COLO668 (cell line): ENCODE measurements around the gene OR2B2.
A peak's percentile ranks its signal among the peaks of the same experiment; 100 is the strongest.
"Not testable (repeated sequence)": the region's sequence is repeated elsewhere in the genome, so short reads cannot be mapped to it uniquely, and the experiment has no call there.

ENCODE experiments used
- DNase-seq: peaks from one replicate; lab custom pipeline; 2025; ENCODE audit not compliant: unreplicated experiment; lab: John Stamatoyannopoulos, UW

OR2B2 gene

DNA sequence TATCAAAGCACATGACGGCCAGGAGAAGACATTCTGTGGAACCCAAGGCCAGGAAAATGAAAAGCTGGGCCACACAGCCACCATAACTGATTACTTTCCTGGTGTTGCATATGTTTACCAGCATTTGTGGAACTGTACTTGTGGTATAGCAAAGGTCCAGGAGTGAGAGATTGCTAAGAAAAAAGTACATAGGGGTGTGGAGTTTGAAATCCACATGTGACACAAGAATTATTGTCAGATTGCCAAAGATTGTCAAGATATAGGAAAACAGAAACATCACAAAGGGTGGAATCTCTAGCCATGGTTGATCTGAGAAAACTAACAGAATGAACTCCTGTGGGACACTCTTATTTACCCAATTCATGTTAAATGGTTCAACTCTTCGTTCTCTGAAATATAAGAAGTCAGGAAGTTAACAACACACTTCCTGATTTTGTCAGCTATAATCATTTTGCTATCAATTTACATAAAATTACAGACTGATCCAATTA lies at the start of gene OR2B2:
Gene OR2B2, minus strand, starts transcription at position 441 of the 491 bp plus-strand sequence. Its CDS starts 77 bp downstream, at position 364.
- DNase-seq, result no peak

DNA sequence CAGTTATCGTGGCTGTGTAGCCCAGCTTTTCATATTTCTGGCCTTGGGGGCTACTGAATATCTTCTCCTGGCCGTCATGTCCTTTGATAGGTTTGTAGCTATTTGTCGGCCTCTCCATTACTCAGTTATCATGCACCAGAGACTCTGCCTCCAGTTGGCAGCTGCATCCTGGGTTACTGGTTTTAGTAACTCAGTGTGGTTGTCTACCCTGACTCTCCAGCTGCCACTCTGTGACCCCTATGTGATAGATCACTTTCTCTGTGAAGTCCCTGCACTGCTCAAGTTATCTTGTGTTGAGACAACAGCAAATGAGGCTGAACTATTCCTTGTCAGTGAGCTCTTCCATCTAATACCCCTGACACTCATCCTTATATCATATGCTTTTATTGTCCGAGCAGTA lies 45.3 kb upstream of the OR2B2 start:
- no peak for DNase-seq

DNA sequence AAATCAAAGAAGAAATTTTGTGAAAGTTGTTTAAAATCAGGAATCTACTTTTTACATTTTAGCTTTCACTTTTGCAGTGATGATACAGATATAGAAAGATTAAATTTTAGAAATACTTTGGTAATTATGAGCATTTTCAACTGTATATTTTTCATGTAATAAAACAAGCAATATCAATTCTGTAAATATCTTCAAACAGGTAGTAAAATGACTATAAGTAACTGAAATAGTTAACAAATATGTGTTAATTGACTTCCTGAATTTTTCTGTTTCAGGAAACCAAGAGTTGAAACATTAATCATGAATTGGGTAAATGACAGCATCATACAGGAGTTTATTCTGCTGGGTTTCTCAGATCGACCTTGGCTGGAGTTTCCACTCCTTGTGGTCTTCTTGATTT lies 44.7 kb upstream of the OR2B2 start, which contains the start of gene OR2B6:
Gene OR2B6, plus strand, starts transcription at position 301 of the 400 bp plus-strand sequence. Its CDS starts 0 bp downstream, at position 301.
- DNase-seq, result no peak

DNA sequence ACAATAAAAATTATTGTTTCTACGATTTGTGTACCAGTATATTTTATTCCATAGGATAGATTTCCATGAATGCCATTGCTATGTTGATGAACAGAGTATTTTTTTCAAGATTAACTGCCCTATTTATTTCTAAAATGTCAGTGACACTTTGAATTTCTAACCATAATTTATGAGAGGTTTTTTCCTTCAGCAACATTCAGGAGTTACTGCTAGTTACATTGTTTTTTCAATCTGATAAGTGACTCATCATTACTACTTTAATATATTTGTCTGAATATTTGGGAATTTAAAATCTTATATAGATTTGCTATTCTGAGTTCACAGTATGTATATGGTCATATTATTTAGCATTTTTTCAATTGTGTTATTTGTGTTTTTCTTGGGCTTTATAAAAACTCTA lies 38.8 kb upstream of the OR2B2 start:
- DNase-seq, result no peak

DNA sequence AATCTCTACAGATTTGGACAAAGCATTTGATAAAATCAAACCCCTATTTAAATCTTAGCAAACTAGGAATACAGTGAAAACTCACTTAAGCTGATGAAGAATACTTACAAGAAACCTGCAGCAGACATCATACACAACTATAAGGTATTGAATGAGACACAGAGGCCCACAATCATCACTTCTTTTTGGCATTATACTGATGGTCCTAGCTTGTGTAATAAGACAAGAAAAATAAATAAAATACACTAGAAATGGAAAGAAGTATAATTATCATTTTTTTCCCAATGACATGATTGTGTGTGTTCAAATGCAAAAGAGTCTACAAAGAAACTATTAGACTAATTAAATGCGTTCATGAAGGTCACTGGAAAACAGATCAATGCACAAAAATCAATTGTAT lies 36.0 kb upstream of the OR2B2 start:
- no peak for DNase-seq

DNA sequence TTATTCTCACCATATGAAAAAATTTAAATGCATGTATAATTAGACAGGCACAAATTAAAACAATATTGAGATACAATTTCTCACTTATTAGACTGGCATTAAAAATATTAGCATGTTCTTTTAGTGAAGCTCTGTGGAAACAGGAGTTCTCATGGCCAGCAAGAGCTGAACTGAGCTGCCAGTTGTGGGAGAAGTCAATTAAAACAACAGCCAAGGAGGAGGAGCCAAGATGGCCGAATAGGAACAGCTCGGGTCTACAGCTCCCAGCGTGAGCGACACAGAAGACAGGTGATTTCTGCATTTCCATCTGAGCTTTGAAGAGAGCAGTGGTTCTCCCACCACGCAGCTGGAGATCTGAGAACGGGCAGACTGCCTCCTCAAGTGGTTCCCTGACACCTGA lies 30.9 kb upstream of the OR2B2 start:
- DNase-seq, result not testable (repeated sequence)

DNA sequence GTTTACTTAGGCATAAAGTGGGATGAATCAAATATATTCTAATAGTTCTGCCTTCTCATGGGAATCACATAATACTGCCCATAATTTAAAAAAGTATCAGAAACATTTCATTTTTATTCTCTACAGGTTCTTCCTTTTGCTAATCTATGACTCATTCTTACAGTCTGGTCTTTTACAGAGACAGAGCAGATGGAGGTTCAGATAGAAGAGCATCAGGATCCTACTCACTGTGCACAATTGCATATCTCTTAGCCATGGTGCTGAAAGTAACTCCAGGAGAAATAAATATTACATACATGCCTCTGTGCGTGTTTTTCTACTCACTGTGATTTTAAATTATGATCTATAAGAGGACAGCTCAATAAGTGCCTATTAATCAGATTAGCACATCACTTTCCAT lies 28.6 kb upstream of the OR2B2 start:
- no peak for DNase-seq

DNA sequence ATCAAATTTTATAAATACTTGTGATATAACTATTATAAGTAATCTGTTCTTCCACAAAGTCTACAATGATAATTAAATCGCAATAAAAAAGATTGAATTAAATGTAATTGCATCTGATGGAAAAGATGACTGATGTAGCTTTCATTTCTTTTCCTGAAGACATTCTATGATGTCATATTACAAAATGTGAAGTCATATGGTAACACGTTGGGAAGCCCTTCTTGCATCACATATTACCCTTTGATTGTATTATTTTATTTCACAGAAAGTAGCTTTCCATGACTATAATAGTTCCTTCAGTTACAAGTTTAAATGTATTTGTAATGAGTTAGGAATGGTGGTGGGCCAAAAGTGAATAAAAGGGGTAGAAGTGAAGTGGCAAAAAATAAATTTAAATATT lies 19.0 kb upstream of the OR2B2 start:
- no peak for DNase-seq

DNA sequence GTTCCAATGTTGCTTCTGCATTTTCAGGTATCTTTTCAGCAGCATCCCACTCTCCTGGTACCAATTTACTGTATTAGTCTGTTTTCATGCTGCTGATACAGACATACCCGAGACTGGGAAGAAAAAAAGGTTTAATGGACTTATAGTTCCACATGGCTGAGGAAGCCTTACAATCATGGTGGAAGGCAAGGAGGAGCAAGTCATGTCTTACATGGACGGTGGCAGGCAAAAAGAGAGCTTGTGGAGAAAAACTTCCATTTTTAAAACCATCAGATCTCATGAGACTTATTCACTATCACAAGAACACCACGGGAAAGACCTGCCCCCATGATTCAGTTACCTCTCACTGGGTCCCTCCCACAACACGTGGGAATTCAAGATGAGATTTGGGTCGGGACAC lies 17.7 kb upstream of the OR2B2 start:
- DNase-seq, result not testable (repeated sequence)

DNA sequence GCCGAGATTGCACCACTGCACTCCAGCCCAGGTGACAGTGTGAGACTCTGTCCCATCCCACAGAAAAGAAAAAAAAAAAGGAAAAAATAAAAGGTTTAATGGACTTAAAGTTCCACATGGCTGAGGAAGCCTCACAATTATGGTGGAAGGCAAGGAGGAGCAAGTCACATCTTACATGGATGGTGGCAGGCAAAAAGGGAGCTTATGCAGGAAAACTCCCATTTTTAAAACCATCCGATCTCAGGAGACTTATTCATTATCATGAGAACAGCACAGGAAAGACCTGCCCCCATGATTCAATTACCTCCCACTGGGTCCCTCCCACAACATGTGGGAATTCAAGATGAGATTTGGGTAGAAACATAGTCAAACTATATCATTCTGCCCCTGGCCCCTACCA lies 15.8 kb upstream of the OR2B2 start:
- DNase-seq, result not testable (repeated sequence)

DNA sequence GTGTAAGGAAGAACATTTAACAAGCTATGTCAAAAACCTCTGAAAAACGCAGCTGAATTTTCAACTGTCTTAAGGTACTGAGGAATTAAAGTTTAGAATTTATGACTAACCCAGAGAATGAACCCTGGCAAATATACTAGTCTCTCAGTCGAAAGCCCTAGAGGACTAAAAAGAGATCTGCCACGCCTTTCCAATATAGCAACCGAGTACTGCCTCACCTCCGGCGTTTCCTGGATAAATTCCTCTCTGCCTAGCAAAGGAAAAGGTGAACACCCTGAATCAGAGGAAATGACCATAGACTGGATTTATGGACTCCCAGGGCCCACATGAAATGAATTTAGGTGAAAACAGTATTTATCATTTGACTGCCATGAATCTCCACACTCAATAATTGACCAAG lies 12.0 kb upstream of the OR2B2 start:
- DNase-seq, result no peak

DNA sequence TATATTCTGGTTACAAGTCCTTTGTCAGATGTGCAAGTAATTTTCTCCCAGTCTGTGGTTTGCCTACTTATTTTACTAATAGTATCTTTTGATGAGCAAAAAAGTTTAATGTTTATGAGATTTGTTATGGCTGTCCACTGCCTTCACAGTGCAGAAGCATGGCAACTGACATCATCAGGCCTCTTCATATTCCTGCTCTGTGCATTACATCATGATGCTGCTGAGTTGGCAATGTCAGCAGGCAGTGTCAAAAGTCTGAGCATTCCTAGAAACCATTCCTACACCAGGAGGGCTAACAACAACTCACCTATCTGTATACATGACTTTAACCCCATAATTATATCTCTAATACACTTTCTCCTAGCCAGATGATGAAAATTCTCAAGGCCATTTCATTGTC lies 10.8 kb upstream of the OR2B2 start:
- no peak for DNase-seq

DNA sequence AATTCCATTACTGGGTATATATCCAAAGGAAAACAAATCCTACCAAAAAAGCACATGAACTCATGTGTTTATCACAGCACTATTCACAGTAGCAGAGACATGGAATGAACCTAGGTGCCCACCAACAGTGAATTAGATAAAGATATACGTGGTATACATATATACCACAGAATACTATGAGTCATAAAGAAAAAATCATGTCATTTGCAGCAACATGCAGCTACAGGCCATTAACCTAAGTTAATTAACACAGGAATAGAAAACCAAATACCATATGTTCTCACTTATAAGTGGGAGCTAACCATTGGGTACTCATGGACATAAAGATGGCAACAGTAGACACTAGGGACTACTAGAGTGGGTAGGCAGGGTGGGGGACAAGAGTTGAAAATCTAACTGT lies 4.2 kb downstream of the OR2B2 start:
- no peak for DNase-seq

DNA sequence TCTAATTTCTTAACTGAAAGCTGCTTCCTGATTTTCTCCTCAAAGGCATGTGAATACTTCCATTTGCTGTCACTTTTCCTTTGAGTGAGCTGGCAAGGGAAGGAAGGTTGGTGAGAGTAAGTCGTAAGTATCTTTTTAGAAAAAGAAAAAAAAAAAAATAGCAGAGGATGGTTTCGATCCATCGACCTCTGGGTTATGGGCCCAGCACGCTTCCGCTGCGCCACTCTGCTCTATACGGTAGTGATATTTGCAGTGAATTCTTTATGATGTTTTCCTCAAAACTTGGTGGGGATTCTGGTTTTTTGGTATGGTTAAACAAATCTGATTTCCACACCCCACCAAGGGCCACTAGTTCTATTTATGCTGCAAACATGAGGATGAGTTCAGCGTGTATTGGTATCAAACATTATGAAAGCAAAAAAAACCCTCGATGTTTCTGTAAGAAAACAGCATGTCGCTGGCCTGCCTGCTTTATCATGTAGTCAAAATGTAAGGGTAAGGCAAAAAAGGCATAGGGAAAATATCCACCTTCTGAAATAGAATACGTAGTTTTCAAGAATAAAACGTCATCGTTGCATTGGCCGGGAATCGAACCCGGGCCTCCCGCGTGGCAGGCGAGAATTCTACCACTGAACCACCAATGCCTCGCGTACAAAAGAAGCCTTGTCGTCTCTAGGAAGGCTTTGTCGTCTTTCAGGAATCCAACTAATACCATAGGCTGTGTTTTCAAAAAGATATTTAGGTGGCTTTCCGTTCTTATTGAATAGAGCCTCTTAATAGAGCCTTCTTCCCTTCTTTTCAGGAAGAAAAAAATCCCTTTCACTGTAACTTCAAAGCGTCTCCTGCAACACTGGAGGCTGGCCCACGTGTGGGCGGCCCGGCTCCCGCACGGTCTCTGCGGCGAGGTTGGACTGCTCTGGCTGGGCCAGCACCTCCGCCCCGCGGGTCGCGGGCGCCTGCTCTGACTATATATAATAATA lies 9.6 kb downstream of the OR2B2 start:
- DNase-seq, result peak; percentile 59

DNA sequence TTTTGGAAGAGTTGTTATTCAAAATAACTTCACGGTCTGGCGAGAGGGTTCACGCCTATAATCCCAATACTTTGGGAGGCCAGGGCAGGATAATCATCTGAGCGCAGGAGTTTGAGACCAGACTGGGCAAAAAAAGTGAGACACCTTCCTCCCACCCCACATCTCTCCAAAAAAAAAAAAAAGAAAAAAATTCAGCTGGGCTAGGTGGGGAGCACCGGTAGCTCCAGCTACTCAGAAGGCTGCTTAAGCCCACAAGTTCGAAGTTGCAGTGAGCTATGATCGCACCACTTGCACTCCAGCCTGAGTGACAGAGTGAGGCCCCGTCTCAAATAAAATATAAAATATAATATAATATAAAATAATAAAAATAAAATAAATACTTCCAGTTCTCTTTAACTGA lies 10.4 kb downstream of the OR2B2 start:
- no peak for DNase-seq

DNA sequence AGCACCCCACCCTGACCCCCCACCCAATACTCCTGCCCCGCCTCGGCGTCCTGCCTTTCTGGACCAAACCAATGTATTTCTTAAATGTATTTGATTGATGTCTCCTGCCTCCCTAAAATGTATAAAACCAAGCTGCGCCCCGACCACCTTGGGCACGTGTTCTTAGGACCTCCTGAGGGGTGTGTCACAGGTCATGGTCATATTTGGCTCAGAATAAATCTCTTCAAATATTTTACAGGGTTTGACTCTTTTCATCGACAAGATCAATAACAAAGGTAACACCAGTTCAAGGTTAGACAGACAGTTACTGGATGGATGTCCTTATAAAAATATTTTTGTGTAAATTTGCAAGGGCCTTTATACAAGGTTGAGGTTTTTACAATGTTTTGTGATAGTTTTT lies 12.0 kb downstream of the OR2B2 start:
- not testable (repeated sequence) for DNase-seq

DNA sequence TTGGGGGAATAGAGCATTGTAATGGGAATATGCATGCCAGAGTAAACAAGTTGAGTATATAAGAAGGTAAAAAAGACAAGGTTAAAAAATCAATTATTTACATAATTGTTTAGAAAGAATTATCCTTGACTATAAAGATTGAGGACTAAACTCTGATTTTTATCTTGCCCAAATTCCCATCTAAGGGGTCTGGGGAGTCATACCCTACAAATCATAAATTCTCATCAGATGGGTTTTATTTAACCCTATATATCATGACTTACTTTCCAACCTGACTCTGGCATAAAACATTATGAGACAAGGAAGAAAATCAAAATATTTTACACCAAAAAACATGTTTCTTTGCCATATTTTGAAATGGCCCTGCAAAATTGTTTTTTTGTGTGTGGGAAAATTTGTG lies 12.7 kb downstream of the OR2B2 start:
- no peak for DNase-seq

DNA sequence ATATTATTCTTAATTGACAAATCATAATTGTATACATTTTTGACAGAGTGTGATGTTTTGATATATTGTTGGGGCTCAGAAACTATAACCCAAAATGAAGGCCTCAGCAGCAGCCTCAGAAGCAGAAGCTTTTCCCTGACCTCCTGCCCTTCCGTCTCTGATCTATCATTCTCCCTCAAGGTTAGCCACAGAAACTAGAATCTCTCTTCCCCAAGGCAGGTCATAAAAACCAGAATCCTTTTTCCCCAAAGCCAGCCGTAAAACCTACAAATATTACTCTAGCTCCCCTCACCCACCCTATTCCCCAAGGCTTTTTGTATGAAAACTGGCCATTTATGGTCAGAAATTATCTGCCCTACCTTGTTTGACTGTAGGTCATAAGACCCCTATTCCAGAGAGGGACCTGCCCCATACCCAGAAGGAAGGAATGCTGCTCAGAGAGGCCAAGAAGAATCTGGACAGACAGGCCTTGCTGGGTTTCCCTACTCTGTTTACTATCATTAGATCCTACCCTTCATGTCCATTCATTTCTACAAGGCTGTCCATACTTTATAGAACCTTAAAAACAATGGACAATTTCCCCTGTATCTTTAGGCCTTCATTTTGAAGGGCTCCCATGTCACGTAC lies 14.5 kb downstream of the OR2B2 start:
- DNase-seq, result no peak

DNA sequence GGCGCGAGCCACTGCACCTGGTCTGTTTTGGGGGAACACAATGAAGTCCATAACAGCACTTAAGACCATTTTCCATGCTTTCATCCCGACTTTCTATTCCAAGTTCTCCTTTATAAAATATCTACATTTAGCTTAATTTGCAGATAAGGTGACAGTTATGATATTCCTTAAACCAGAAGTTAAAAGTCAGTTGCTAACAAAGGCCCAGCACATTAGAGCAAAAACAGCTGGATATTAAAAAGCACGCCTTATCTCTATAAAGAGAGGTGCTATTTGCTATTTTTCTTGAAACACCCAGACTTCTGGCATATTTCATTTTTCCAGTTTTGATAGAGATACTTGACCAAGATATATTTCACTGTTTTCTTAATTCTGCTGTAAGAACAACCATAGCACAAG lies 15.8 kb downstream of the OR2B2 start:
- no peak for DNase-seq

DNA sequence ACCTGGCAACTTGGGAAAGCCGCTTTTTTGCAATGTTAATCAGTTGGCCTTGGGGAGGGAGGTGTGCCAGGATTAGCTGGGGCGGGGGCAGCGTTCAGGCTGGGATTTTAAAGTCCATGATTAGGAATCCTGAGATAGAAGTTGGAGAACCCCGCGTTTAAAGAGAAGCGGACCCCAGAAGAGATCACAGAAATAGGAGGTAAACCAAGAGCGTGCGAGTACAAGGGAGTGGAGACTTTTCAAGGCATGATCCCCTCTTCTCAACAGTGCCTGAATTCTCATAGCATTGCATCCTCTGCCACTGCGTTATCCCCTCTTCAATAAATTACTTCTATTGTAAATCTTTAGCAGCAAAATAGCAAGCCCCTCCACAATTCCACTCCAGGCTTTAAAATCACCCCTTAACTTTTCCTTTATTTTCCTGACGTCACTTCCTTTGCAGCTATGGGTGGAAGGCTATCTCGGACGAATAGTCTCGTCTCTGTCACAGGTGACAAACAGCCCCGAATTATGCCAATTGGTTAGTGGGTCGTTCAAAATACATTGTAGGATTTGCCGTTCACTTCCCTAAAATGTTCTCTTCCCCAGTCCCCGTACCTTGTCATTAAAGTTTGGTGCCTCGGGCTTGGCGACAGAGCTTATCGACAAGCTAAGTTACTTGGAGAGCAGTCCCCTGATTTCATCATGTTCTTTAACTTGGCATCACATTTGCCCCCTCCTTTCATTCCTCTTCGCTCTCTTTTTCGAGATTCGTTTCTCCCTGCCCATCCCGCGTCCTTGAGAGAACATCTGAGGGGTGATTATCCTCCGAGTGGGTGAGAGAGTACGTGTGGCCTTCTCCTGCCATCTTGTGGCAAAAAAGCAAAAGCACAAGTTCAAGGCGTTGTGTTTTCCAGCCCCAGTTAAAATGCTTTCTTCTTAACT lies 17.1 kb downstream of the OR2B2 start:
- DNase-seq, result peak; percentile 40
